Keratinocyte (primary cell): Measurements from ENCODE around the gene LEAP2. TPM values are rescaled to one million over a fixed set of nuclear protein-coding genes. Genes with fewer than 3 reads are reported as not detected.

Experiments used
- DNase-seq: peaks from one replicate; pipeline ENCODE4 v3.0.0-alpha.2; 2011; ENCODE audit warnings: low read depth, missing footprints, low spot score
- FAIRE-seq: peaks from 2 replicates; lab custom pipeline; 2011; peaks lifted over from hg19 to GRCh38; lab: Jason Lieb, UNC
- H2AFZ ChIP-seq: 2 replicates; pipeline ENCODE4 v1.6.0; 2012; ENCODE audit warnings: low read length, control low read depth, inconsistent platforms; ENCODE audit not compliant: control insufficient read depth
- H3K27ac ChIP-seq: 2 replicates; pipeline ENCODE4 v1.5.1; 2011; ENCODE audit warnings: low read length; ENCODE audit not compliant: control insufficient read depth, insufficient read depth
- H3K27me3 ChIP-seq: 3 replicates; pipeline ENCODE4 v1.6.0; 2011; ENCODE audit warnings: low read length; ENCODE audit not compliant: control insufficient read depth, insufficient read depth; ENCODE audit errors: extremely low read depth
- H3K36me3 ChIP-seq, 2 experiments: 2 replicates in 1 of 2; 3 replicates in 1 of 2; pipeline ENCODE4 v1.5.1; 2011; ENCODE audit warnings: low read length in 2 of 2, mild to moderate bottlenecking in 1 of 2; ENCODE audit not compliant: control insufficient read depth in 2 of 2, insufficient read depth in 2 of 2; ENCODE audit errors: extremely low read depth in 1 of 2
- H3K4me1 ChIP-seq: 3 replicates; pipeline ENCODE4 v1.5.1; 2011; ENCODE audit warnings: low read length; ENCODE audit not compliant: control insufficient read depth, insufficient read depth; ENCODE audit errors: extremely low read depth
- H3K4me2 ChIP-seq: 3 replicates; pipeline ENCODE4 v1.6.0; 2011; ENCODE audit warnings: low read depth, low read length; ENCODE audit not compliant: control insufficient read depth, insufficient read depth; ENCODE audit errors: extremely low read depth
- H3K4me3 ChIP-seq, 3 experiments: fragments of 200-600 bp in 1 of 3; sonication (generic) in 1 of 3; 2 replicates in 2 of 3; 3 replicates in 1 of 3; pipeline ENCODE4 v1.5.1; 2011 to 2016; ENCODE audit warnings: low read length in 3 of 3, mild to moderate bottlenecking in 3 of 3, control low read depth in 2 of 3, inconsistent platforms in 1 of 3, low read depth in 1 of 3, mixed read lengths in 1 of 3, mixed run types in 1 of 3, moderate library complexity in 1 of 3; ENCODE audit not compliant: control insufficient read depth in 2 of 3, insufficient read depth in 2 of 3; ENCODE audit errors: extremely low read depth in 1 of 3
- H3K79me2 ChIP-seq: 2 replicates; pipeline ENCODE4 v1.6.0; 2012; ENCODE audit warnings: low read length; ENCODE audit not compliant: control insufficient read depth, insufficient read depth
- H3K9ac ChIP-seq: 3 replicates; pipeline ENCODE4 v1.6.0; 2011; ENCODE audit warnings: low read length; ENCODE audit not compliant: control insufficient read depth, insufficient read depth; ENCODE audit errors: extremely low read depth
- H3K9me1 ChIP-seq: 3 replicates; pipeline ENCODE4 v1.6.0; 2011; ENCODE audit warnings: low read length; ENCODE audit not compliant: control insufficient read depth, insufficient read depth; ENCODE audit errors: extremely low read depth
- H3K9me3 ChIP-seq: 2 replicates; pipeline ENCODE4 v1.5.1; 2012; ENCODE audit warnings: low read depth, low read length; ENCODE audit not compliant: control insufficient read depth
- H4K20me1 ChIP-seq: 3 replicates; pipeline ENCODE4 v1.6.0; 2011; ENCODE audit warnings: low read length; ENCODE audit not compliant: control insufficient read depth, insufficient read depth; ENCODE audit errors: extremely low read depth
- EZH2 ChIP-seq: IDR thresholded peaks from one replicate; pipeline ENCODE4 v1.6.1; 2012; ENCODE audit warnings: inconsistent platforms, mild to moderate bottlenecking, low read length, moderate library complexity
- dilution Hi-C: fragments of 300-500 bp; cut with MboI; formaldehyde crosslinking; loops from one replicate; pipeline ENCODE4 v1.7.0; 2020; ENCODE audit warnings: low sequenced_read_pairs; ENCODE audit not compliant: extremely low pct_ligation_motif_present
- polyA plus RNA-seq, 5 experiments: library from polyadenylated mRNA; depleted of rRNA in 3 of 5; stranded (reverse) in 3 of 5; stranded (forward) in 1 of 5; unstranded in 1 of 5; fragments of >200 nt; gene quantifications; 1 replicate in 1 of 5; 2 replicates in 3 of 5; 3 replicates in 1 of 5; pipeline versions ENCODE4 v1.2.1 to v1.2.3, GENCODE V29; 2011 to 2012; ENCODE audit warnings: missing spikeins in 2 of 5, low read depth in 1 of 5, low replicate concordance in 1 of 5
- TF ChIP-seq, protein P1 (sequence below), 3 experiments: IDR thresholded peaks in 1 of 3; conservative IDR thresholded peaks in 1 of 3; optimal IDR thresholded peaks in 1 of 3; 2 replicates in 2 of 3; 3 replicates in 1 of 3; pipeline versions ENCODE3 to v1.5.1; 2011; ENCODE audit warnings: low read length in 3 of 3, mild to moderate bottlenecking in 3 of 3, moderate library complexity in 2 of 3, control low read depth in 1 of 3, inconsistent platforms in 1 of 3; ENCODE audit not compliant: insufficient read depth in 2 of 3; ENCODE audit errors: extremely low read depth in 1 of 3

Gene LEAP2
- polyA plus RNA-seq, 1 donor (not counting 4 experiments of a cell fraction or from before 2014, with no cell fraction given): 1.2 TPM

DNA sequence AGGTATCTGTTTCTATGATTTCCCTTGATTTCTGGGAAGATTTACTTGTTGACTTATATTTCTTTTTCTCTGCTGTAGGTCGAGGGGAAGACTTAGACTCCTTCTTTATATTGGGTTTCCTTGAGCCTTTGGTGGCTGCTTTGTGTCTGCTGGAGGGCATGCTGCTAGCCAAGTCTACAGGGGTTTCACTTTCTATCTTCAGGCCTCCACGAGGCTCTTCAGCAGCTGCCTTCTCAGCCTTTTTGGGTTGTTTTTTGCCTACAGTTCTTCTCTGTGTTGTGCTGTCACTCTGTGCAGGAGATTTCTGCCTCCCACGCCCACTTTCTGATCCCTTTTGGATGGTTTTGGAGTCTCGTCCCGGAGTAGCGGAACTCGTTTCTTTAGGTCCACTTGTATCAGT is 23.2 kb downstream of the LEAP2 start:
- Histone ChIP-seq H3K27me3 (no peaks in the 10 kb centered on the region), H3K9me3 (no peaks in the 10 kb centered on the region), H3K9me1 (no peaks in the 10 kb centered on the region), H3K4me1 (no peaks in the 10 kb centered on the region), H4K20me1 (no peaks in the 10 kb centered on the region), H3K79me2 (peaks cover 2% of the 10 kb centered on the region), H3K36me3 (peaks cover 28 to 32% of the 10 kb centered on the region in 2 experiments), H2AFZ (no peak overlapping the region), H3K4me3 (no peak overlapping the region), H3K27ac (no peak overlapping the region), H3K4me2 (no peak overlapping the region), H3K9ac (no peak overlapping the region)
- no peak for TF ChIP-seq EZH2
- TF ChIP-seq, protein P1, sequence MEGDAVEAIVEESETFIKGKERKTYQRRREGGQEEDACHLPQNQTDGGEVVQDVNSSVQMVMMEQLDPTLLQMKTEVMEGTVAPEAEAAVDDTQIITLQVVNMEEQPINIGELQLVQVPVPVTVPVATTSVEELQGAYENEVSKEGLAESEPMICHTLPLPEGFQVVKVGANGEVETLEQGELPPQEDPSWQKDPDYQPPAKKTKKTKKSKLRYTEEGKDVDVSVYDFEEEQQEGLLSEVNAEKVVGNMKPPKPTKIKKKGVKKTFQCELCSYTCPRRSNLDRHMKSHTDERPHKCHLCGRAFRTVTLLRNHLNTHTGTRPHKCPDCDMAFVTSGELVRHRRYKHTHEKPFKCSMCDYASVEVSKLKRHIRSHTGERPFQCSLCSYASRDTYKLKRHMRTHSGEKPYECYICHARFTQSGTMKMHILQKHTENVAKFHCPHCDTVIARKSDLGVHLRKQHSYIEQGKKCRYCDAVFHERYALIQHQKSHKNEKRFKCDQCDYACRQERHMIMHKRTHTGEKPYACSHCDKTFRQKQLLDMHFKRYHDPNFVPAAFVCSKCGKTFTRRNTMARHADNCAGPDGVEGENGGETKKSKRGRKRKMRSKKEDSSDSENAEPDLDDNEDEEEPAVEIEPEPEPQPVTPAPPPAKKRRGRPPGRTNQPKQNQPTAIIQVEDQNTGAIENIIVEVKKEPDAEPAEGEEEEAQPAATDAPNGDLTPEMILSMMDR (optimal IDR thresholded peaks at IDR 0.05 in 1 of 3, IDR thresholded peaks at IDR 0.05 in 1 of 3, conservative IDR thresholded peaks at IDR 0.05 in 1 of 3; ENCODE audit: extremely low read depth in 1 of 3, insufficient read depth in 2 of 3, low read length in 3 of 3): no peak
- FAIRE-seq (no peak), DNase-seq (no peak)
- dilution Hi-C loops: no loop called here

DNA sequence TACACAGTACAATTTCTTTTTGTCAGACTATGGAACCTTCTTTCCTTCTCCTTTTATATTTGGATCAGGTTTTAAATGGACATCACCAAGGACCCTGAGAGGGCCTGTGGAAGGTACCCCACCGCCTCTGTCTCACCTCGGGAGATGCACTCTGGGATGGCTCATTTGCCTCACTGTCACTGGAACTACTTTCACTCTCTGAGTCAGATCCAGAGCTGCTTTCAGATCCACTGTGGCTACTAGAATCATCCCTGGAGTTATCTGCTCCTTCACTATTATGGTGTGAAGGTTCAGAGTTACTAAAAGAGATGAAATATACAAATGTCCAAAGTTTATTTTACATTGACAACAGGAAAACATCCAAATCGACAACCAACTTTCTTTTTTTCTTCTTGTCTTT is 24.6 kb downstream of the LEAP2 start:
- Histone ChIP-seq H3K4me2 (no peak overlapping the region), H3K9me3 (no peaks in the 10 kb centered on the region), H3K4me3 (no peak overlapping the region), H2AFZ (no peak overlapping the region), H3K4me1 (no peaks in the 10 kb centered on the region), H3K9ac (no peak overlapping the region), H3K27me3 (no peaks in the 10 kb centered on the region), H4K20me1 (no peaks in the 10 kb centered on the region), H3K36me3 (peaks cover 22 to 24% of the 10 kb centered on the region in 2 experiments), H3K9me1 (no peaks in the 10 kb centered on the region), H3K79me2 (no peaks in the 10 kb centered on the region), H3K27ac (no peak overlapping the region)
- DNase-seq (no peak), FAIRE-seq (no peak)
- dilution Hi-C loops: no loop called here
- TF ChIP-seq EZH2: no peak
- TF ChIP-seq, protein P1 (optimal IDR thresholded peaks at IDR 0.05 in 1 of 3, IDR thresholded peaks at IDR 0.05 in 1 of 3, conservative IDR thresholded peaks at IDR 0.05 in 1 of 3; ENCODE audit: extremely low read depth in 1 of 3, insufficient read depth in 2 of 3, low read length in 3 of 3): no peak
